GM12891 (cell line): ENCODE measurements around the gene SERF2.

Experiments
- POLR2A ChIP-seq: IDR thresholded peaks from 2 replicates; pipeline ENCODE4 v1.6.1; 2011; ENCODE audit warnings: low read depth, low read length, control low read depth
- POLR2AphosphoS5 ChIP-seq: IDR thresholded peaks from 2 replicates; pipeline ENCODE4 v1.6.1; 2011; ENCODE audit warnings: low read depth, low read length, control low read depth
- TAF1 ChIP-seq: IDR thresholded peaks from 2 replicates; pipeline ENCODE4 v1.6.1; 2011; ENCODE audit warnings: low read depth, low read length, control low read depth

- TF ChIP-seq POLR2AphosphoS5 = no peak
- TF ChIP-seq TAF1 = 0 out of 2 replicates have a peak, but pooled peaks have one; percentile 16
- no peak; the same call in 1 of the 2 replicates for TF ChIP-seq POLR2A
These were observed 15.3 kb upstream of the SERF2 start, which contains the start of gene ELL3 for GRCh38 chr15:43776718-43777266.
